Stimulated activated naive B cell treated with anti-CD40 and anti-IgM and Interleukin-4, amounts not matched to agents 10 μg/mL and 1 μg/mL and 100 μg/mL, for 72 hours (primary cell): ENCODE data around the gene ESYT3.
"Not testable (repeated sequence)": the region's sequence is repeated elsewhere in the genome, so short reads cannot be mapped to it uniquely, and the experiment has no call there.

ENCODE experiments used
- ATAC-seq, 2 donors: fragments of 150-1000 bp; cut with Tn5 transposase; replicated peaks; 2 replicates each; pipeline ENCODE4 v1.10.0; 2021; ENCODE audit warnings: moderate library complexity in 1 of 2
- DNase-seq: peaks from one replicate; pipeline ENCODE4 v3.0.0; 2021
- H3K27ac Mint-ChIP-seq: one replicate; pipeline ENCODE4 v1.8.0; 2022; ENCODE audit warnings: mild to moderate bottlenecking, mixed read lengths
- H3K27me3 Mint-ChIP-seq, 2 donors: one replicate each; pipeline ENCODE4 v1.8.0; 2022; ENCODE audit warnings: mixed read lengths in 2 of 2
- H3K36me3 Mint-ChIP-seq, 2 donors: one replicate each; pipeline ENCODE4 v1.8.0; 2022; ENCODE audit warnings: mixed read lengths in 2 of 2, mild to moderate bottlenecking in 1 of 2
- H3K4me1 Mint-ChIP-seq, 2 donors: one replicate each; pipeline ENCODE4 v1.8.0; 2022; ENCODE audit warnings: mixed read lengths in 2 of 2, mild to moderate bottlenecking in 1 of 2
- H3K4me3 Mint-ChIP-seq, 2 donors: one replicate each; pipeline ENCODE4 v1.8.0; 2022; ENCODE audit warnings: mild to moderate bottlenecking in 2 of 2, mixed read lengths in 2 of 2, moderate library complexity in 1 of 2
- H3K9me3 Mint-ChIP-seq, 2 donors: one replicate each; pipeline ENCODE4 v1.8.0; 2022; ENCODE audit warnings: mixed read lengths in 2 of 2, mild to moderate bottlenecking in 1 of 2

The ESYT3 gene

DNA sequence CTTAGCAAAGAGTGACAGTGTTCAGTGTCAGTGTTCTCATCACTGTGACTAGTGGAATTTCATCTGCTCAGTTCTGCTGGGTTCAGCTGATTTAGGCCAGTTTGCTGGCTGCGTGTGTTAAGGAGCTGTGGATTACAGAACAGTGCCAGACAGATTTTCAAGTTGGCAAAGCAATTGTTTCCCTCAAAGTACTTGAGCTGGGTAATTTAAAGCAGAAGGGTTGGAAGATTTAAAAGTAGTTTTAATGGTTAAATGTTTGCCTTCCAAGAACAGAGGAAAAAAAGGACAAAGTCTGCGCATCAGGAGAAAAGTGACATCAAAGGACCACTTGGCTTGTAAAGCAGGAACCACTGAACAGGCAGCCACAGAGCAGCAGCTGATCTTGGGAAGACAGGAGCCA, 8.7 kb downstream of the ESYT3 start:
- Mint-ChIP-seq H3K9me3 (no peaks in the 10 kb centered on the region), H3K4me1 (no peaks in the 10 kb centered on the region), H3K27ac (no peak overlapping the region), H3K36me3 (no peaks in the 10 kb centered on the region), H3K4me3 (no peak overlapping the region), H3K27me3 (peaks cover 0 to 19% of the 10 kb centered on the region in 2 donors)
- ATAC-seq = no peak
- no peak for DNase-seq

- DNase-seq = no peak
- Mint-ChIP-seq H3K9me3 (no peaks in the 10 kb centered on the region), H3K4me3 (no peak overlapping the region), H3K27ac (no peak overlapping the region), H3K36me3 (no peaks in the 10 kb centered on the region), H3K4me1 (no peaks in the 10 kb centered on the region), H3K27me3 (peaks cover 0 to 12% of the 10 kb centered on the region in 2 donors)
- no peak for ATAC-seq
Observed at GRCh38 chr3:138443521-138444503, 9.4 kb downstream of the ESYT3 start.

DNA sequence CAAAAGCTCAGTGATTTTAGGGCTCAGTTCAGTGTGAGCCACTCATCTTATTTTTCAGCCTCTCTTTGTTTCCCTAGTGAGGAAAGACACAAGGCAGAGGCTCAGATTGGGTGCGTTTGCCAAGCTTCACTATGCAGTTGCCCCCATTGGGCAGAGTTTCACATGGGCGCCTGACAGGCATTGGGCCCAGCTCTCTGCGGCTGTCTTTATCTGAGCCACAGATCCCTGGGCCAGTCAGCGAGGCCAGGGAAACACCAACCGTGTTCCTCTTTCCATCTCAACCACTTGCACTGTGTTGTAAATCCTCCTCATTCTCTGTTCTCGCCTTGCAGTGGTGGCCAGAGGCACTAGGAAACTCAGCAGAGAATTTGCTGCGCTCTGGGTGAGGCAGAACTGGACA, 10.8 kb downstream of the ESYT3 start:
- Mint-ChIP-seq H3K27me3 (peaks cover 0 to 5% of the 10 kb centered on the region in 2 donors), H3K27ac (no peak overlapping the region), H3K4me1 (no peaks in the 10 kb centered on the region), H3K36me3 (no peaks in the 10 kb centered on the region), H3K9me3 (no peaks in the 10 kb centered on the region), H3K4me3 (no peak overlapping the region)
- DNase-seq (no peak), ATAC-seq (no peak)

DNA sequence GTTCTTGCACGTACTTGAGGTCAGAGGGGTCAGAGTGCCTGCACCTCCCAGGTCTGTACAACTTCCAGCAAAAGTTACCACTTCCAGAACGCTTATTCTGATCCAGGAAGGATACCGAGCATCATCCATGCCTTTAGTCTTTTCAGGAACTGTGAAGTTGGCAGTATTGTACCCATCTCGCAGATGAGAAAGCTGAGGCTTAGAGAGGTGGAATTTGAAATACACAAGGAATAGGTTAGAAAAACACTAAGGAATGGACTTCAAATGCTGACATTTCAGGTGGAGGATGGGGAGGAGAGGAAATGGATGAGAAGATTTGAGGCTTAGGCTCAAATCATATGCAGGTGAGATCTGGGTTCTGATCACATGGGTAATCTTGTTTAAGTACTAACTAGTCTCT, 11.2 kb downstream of the ESYT3 start:
- Mint-ChIP-seq H3K9me3 (no peaks in the 10 kb centered on the region), H3K27ac (no peak overlapping the region)

DNA sequence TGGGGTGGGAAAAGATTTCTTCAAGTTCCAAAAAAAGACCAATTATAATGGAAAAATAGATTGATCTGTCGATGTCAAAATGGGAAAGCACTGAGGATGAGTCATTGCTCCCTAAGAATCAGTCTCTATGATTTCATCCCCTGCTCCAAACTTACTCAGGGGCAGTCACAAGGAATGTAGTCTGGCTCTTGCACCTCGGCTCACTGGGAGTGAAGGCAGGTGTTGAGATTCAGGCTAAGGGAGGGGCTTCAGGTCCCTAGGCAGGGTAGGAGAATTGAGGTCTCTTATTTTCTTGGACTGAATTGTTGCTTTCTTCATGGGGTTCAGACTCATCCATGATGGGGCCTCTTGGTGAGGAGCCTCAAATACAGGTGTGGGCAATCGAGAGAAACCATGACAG, 14.2 kb downstream of the ESYT3 start:
- Mint-ChIP-seq H3K27ac (no peak overlapping the region), H3K4me1 (no peaks in the 10 kb centered on the region), H3K4me3 (no peak overlapping the region), H3K9me3 (no peaks in the 10 kb centered on the region), H3K27me3 (peaks cover 0 to 18% of the 10 kb centered on the region in 2 donors), H3K36me3 (no peaks in the 10 kb centered on the region)
- DNase-seq (no peak), ATAC-seq (no peak)

More for the DNA sequence above, 11.2 kb downstream of the ESYT3 start:
- Mint-ChIP-seq H3K4me1 (no peaks in the 10 kb centered on the region), H3K36me3 (no peaks in the 10 kb centered on the region), H3K4me3 (no peak overlapping the region), H3K27me3 (peaks cover 0 to 5% of the 10 kb centered on the region in 2 donors)
- no peak for ATAC-seq
- DNase-seq = no peak

DNA sequence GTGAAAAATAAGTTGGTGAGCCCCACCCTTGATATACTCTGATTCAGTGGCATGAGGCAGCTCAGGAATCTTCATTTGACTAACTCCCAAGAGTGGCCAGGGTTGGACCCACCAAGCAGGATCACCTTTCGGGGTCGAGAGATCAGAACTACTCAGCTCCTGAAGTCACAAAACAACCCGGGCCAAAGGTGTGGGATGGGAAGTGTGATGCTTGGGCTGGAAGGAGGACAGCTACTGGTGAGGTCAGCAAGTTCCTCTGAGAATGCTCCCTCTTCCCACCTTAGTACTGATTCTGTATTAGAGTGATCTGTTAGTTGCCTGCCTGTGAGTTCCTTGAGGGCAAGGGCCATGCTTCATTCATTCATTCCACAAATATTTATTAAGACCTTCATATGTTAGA, 15.1 kb downstream of the ESYT3 start:
- ATAC-seq (no peak), DNase-seq (no peak)
- Mint-ChIP-seq H3K9me3 (no peaks in the 10 kb centered on the region), H3K27ac (no peak overlapping the region), H3K36me3 (no peaks in the 10 kb centered on the region), H3K27me3 (peaks cover 0 to 20% of the 10 kb centered on the region in 2 donors), H3K4me3 (no peak overlapping the region), H3K4me1 (no peaks in the 10 kb centered on the region)

GRCh38 chr3:138450181-138450580, 15.8 kb downstream of the ESYT3 start:
- Mint-ChIP-seq H3K4me3 (no peak overlapping the region), H3K27ac (no peak overlapping the region), H3K4me1 (no peaks in the 10 kb centered on the region), H3K27me3 (peaks cover 4 to 27% of the 10 kb centered on the region in 2 donors), H3K36me3 (no peaks in the 10 kb centered on the region), H3K9me3 (no peaks in the 10 kb centered on the region)
- no peak for ATAC-seq
- no peak for DNase-seq

DNA sequence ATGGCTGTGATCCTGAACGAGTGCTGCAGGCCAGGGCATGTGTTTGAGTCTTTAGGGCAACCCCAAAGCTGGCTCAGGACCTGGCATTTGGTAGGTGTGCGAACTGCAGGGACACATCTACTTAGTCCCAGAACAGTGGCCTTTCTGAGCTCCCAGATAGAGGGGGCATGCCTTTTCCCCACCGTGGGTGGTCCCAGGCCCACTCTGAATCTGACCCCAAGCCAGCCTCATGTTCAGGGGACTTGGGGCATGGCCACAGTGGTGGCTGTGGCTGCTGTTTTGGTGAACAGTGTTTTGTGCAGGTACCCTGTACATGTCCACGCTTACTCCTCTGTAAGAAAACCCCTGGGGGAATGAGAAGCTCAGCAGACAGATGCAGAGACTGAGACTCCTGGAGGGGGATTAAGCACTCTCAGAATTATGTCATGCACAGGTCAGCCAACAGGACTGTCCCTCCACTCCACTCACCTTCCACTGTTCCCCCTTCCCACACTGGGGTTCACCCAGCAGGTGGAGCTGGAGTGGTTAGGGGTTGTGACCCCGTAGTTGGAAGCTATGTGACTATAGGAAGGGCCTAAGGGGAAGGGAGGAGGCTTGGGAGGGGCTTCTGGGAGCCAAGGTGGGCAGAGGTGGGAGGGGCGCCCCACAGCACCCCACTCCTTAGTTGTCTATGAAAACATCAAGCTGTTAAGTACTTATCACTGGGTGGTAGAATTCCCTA, 16.4 kb downstream of the ESYT3 start:
- Mint-ChIP-seq H3K36me3 (no peaks in the 10 kb centered on the region), H3K4me3 (no peak overlapping the region), H3K27me3 (peaks cover 10 to 34% of the 10 kb centered on the region in 2 donors), H3K27ac (no peak overlapping the region), H3K9me3 (no peaks in the 10 kb centered on the region), H3K4me1 (no peaks in the 10 kb centered on the region)
- DNase-seq = no peak
- no peak for ATAC-seq

DNA sequence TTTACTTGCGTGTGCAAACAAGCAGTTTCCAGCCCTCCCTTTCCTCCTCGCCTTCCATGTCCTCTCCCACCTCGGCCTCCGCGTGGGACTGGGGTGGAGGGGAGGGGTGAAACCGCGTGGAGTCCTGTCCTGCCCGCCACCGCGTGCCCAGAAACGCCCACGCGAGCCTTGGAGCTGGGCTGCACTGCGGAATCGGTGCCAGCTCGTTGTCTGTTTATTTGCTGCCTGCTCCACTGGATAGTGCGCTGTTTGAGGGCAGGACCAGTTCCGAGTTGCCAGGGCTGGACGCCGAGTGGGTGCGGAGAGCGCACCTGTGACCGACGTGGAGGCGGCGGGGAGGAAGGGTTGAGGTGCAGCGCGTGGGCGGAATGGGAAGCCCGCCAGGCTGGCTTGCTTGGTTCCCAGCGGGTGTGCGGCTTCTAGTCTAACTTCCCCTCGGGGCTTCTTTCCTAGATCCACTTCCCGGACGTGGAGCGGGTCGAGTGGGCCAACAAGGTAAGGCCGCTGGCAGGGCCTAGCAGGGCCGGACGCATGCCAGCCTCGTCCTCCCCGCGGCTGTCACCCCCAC, 17.3 kb downstream of the ESYT3 start:
- no peak for DNase-seq
- peaks cover 10 to 39% of the 10 kb centered on the region in 2 donors for H3K27me3 Mint-ChIP-seq

GRCh38 chr3:138452436-138452835, 18.0 kb downstream of the ESYT3 start:
- H3K4me3 Mint-ChIP-seq = no peak overlapping the region
- ATAC-seq = no peak
- no peaks in the 10 kb centered on the region for H3K4me1 Mint-ChIP-seq
- H3K27me3 Mint-ChIP-seq = peaks cover 10 to 46% of the 10 kb centered on the region in 2 donors
- no peak for DNase-seq
- H3K36me3 Mint-ChIP-seq = no peaks in the 10 kb centered on the region
- H3K9me3 Mint-ChIP-seq = no peaks in the 10 kb centered on the region
- no peak overlapping the region for H3K27ac Mint-ChIP-seq

More for the DNA sequence above, 17.3 kb downstream of the ESYT3 start:
- H3K36me3 Mint-ChIP-seq = no peaks in the 10 kb centered on the region
- H3K9me3 Mint-ChIP-seq = no peaks in the 10 kb centered on the region
- no peaks in the 10 kb centered on the region for H3K4me1 Mint-ChIP-seq
- no peak overlapping the region for H3K4me3 Mint-ChIP-seq
- ATAC-seq = no peak
- no peak overlapping the region for H3K27ac Mint-ChIP-seq

DNA sequence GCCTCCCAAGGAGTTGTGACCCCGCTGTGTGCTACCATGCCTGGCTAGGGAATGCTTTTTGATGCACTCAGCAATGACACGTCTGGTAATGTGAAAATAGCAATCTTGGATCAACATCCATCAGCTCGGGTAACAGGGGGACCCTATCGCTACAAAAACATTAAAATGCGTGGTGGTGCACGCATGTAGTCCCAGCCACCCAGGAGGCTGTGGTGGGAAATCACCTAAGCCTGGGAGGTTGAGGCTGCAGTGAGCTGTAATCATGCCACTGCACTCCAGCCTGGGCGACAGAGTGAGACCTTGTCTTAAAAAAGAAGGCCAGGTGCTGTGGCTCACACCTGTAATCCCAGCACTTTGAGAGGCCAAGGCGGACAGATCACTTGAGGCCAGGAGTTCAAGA, 19.5 kb downstream of the ESYT3 start:
- not testable (repeated sequence) for H3K4me1 Mint-ChIP-seq, ATAC-seq, H3K36me3 Mint-ChIP-seq, H3K4me3 Mint-ChIP-seq, H3K9me3 Mint-ChIP-seq, DNase-seq, H3K27ac Mint-ChIP-seq
- H3K27me3 Mint-ChIP-seq = peaks cover 10 to 57% of the 10 kb centered on the region in 2 donors

GRCh38 chr3:138455801-138456716, 21.6 kb downstream of the ESYT3 start:
- no peak overlapping the region for H3K27ac Mint-ChIP-seq
- no peaks in the 10 kb centered on the region for H3K9me3 Mint-ChIP-seq
- no peak for ATAC-seq
- H3K4me3 Mint-ChIP-seq = no peak overlapping the region
- H3K27me3 Mint-ChIP-seq = peaks cover 10 to 52% of the 10 kb centered on the region in 2 donors
- H3K4me1 Mint-ChIP-seq = no peaks in the 10 kb centered on the region
- H3K36me3 Mint-ChIP-seq = no peaks in the 10 kb centered on the region
- DNase-seq = no peak

DNA sequence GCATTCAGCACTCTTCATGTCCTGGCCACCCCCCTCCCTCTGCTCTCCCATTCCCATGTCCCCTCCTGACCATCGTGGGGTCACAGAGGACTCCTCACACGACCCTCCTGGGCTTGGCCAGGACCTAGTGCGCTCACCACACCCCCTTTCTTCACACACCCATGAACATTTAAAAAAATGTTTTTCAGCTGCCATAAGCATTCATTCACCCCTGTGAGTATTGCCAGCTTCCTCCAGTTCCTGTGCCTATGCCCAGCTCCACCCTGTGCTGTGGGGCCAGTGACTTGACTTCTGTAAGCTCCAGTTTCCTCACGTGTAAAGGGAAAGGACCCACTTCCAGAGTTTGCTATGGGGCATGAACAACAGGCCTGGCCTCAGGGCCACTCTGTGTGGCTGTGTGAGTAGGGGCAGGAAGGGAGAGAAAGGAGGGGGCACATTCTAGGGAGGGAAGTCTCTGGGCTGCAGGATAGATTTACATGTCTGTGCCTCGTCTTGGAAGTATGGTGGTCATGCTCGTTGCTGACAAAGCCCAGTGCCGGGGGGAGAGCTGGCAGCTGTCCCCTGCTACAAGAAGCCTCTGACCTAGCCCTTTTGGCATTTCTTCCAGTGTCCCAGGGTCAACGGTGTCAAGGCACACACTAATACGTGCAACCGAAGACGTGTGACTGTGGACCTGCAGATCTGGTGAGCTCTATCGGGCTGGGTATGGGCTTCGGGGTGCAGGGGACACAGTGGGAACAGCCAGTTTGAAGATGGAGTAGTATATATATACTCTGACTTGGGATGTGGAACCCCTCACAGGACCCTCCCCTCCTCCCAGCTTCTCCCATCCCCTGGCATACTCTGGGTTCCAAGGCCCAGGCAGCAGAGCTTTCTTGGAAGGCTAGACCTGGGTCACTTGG, 22.8 kb downstream of the ESYT3 start:
- ATAC-seq (no peak), DNase-seq (no peak)
- Mint-ChIP-seq H3K9me3 (no peaks in the 10 kb centered on the region), H3K4me3 (no peak overlapping the region), H3K36me3 (no peaks in the 10 kb centered on the region), H3K27ac (no peak overlapping the region), H3K27me3 (peaks cover 10 to 48% of the 10 kb centered on the region in 2 donors), H3K4me1 (no peaks in the 10 kb centered on the region)
